ENCODE measurements around the gene RGS9.
"Not testable (repeated sequence)": the region's sequence is repeated elsewhere in the genome, so short reads cannot be mapped to it uniquely, and the experiment has no call there.

RGS9 gene

GRCh38 chr17:65185062-65185461, 47.9 kb downstream of the RGS9 start:
- no peak for DNase-seq

- no peak for DNase-seq
Observed at GRCh38 chr17:65185668-65186382, 48.7 kb downstream of the RGS9 start.

DNA sequence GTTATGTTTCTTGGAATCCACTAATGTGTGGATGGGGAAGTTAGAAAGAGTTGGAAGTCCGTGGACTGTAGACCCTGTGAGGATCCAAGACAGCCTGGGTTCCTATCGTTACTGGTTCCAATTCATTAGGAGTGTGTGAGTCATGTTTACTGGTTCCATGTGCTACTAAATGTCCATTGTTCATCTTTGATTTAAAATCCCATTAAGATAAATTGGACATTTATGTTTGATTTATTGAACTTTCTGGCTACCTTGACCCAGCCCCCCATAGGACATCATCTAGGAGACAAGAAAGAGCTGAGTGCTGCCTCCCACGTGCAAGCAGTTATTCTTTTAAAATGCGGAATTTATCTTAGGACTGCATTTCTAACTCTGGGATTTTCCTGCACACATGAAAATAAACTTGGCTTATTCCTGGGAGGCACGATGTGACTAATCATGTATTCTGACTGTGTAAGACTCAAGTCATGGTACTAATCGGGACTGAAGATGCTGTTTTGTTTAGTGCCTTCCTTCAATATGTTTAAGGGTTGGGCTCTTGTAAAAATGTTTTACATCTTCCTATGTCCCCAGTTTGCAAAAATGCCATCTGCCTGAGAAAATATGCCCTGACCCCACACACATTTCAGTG, 53.4 kb downstream of the RGS9 start:
- no peak for DNase-seq

DNA sequence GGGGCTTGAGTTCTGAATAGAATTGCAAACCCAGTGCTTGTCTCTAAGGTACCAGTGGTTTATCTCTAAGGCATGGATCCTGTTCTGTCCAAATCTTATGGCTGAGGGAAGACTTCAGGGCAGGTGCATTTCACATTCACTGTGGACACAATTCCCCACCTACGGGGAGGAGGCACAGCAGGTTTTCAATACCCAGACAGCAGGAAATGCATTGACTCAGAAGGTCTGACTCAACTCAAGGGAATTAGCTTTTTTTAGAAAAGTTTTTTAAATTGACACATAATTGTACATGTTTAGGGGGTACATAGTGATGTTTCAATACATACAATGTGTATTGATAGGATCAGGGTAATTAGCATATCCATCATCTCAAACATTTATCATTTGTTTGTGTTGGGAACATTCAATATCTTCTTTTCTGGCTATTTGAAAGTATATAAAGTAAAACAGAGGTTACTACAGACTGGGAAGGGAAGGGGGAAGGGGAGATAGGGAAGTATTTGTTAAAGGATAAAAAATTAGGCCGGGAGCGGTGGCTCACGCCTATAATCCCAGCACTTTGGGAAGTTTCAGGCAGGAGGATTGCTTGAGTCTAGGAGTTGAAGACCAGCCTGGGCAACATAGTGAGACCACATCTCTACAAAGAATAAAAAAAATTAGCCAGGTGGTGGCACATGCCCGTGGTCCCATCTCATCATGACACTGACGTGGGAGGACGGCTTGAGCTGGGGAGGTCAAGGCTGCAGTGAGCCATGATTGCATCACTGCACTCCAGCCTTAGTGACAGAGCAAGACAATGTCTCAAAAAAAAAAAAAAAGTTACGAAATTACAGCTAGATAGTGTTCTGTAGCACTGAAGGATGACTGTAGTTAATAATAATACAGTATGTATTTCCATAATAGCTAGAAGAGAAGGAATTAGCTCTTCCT, 54.9 kb downstream of the RGS9 start:
- DNase-seq = no peak

- no peak for DNase-seq
Observed at GRCh38 chr17:65193305-65193704, 56.1 kb downstream of the RGS9 start.

DNA sequence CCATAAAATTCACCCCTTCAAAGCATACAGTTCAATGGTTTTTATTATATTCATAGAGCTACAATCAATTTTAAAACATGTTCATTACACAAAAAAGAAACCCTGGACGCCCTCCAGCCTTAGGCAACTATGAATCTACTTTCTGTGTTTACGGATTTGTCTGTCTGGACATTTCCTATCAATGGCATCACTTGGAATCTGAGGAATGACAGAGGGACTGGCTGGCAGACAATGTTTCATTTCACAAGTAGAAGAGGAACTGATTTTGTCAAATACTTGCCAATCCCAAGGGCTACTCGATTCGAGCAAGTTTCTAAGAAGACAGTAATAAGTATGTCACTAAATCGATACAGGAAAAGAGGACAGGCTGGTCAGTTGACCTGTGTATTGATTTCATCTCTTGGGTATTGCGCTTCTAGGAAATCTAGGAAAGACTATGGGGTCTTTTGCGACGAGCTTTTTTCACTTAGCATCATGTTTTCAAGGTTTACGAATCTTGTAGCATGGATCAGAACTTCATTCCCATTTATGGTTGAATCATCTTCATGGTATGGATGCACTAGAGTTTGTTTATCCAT, 56.6 kb downstream of the RGS9 start:
- no peak for DNase-seq

- DNase-seq = no peak
Observed at GRCh38 chr17:65194670-65195334, 57.6 kb downstream of the RGS9 start.

DNA sequence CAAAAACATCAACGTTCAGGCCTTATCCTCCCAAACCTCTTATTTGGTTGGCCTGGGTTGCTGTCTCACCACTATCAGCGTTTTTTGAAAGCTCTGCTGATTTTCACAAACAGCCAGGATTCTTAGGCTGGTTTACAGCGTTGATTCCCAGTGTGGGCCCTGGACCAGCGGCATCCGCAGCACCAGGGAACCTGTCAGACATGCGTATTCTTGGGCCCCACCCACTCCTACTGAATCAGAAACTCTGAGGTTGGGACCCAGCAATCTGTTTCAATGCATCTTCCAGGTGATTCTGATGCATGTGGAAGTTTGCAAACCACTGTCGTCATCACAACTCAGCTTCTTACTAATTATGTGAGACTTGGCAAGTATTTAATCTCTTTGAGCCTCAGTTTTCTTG, 58.5 kb downstream of the RGS9 start:
- no peak for DNase-seq

DNA sequence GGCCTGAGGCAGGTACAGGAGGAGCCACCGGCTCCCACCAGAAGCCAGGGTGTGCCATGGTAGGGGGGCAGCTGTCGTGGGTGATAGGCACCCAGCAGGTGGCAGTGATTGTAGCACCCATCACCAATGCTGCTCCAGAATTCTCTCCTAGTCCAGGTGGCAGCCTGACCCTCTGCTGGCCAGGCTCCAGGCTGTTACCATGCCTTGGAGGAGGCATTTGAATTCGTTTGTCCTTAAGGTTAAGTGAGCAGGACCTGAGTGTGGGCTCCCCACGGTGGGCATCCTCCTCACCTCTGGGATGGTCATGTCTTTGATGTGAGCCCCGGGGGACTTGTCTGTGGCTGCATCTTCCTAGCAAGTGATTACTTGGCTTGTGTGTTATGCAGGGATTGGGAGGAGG, 59.4 kb downstream of the RGS9 start:
- DNase-seq = no peak

- no peak for DNase-seq
Observed at GRCh38 chr17:65197201-65197600, 60.0 kb downstream of the RGS9 start.

- no peak for DNase-seq
Observed at GRCh38 chr17:65198653-65199382, 61.6 kb downstream of the RGS9 start.

GRCh38 chr17:65201331-65201730, 64.2 kb downstream of the RGS9 start:
- no peak for DNase-seq

GRCh38 chr17:65202844-65203571, 65.8 kb downstream of the RGS9 start:
- DNase-seq = no peak

DNA sequence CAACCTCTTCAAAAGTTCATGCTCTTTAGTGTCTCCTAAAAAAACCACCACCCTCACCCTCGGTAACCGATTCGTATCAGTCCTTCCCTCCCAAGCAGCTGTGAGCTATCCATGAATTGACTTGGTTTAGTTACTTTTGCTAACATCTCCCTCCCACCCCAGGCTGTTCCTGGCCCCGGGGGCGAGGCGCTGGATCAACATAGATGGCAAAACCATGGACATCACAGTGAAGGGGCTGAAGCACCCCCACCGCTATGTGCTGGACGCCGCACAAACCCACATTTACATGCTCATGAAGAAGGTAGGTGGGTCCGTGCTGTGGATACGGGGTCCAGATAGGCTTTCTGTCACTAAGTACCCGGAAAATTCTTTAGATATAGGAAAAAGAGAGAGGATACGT, 66.8 kb downstream of the RGS9 start:
- DNase-seq = no peak

DNA sequence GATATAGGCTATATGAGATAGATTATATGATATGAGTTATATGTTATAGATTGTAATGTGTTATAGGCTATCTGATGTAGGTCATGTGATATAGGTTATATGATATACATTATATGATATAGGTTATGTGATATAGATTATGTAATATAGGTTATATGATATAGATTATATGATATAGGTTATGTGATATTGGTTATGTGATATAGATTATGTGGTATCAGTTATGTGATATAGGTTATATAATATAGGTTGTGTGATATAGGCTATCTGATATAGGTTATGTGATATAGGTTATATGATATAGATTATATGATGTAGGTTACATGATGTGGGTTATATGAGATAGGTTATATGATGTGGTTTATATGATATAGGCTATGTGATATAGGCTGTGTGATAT, 68.5 kb downstream of the RGS9 start:
- no peak for DNase-seq

GRCh38 chr17:65207448-65207847, 70.3 kb downstream of the RGS9 start:
- DNase-seq = not testable (repeated sequence)

- no peak for DNase-seq
Observed at GRCh38 chr17:65208717-65209116, 71.5 kb downstream of the RGS9 start.

- no peak for DNase-seq
Observed at GRCh38 chr17:65218261-65218660, 81.1 kb downstream of the RGS9 start.

DNA sequence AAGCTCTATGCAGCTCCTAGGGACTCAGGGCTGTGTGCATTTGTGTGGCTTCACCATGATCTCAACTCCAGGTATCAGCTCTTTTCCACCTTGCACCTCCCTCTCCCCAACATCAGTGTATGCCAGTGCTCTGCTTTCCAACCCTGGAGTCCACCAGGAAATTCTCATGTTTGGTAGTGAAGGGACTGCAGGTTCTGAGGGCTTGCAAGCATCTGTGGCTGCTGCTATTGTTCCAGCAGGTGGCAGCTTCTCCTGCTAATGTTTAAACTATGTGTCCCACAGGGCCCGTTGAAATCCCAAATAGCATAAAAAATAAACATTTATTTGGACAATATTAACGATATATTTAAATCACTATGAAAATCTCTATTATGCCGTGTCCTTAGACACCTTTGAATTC, 82.0 kb downstream of the RGS9 start:
- no peak for DNase-seq

DNA sequence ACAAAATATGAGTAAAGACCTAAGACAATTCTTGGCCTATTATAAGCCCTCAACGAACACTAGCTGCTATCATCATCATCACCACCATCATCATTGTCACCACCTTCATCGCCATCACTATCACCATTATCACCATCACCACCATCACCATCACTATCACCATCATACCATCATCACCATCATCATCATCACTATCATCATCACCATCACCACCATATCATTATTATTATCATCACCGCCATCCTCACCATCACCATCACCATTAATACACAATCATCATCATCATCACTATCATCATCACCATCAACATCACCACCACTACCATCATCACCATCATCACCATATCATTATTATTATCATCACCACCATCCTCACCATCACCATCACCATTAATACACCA, 82.5 kb downstream of the RGS9 start:
- DNase-seq = no peak

- DNase-seq = no peak
Observed at GRCh38 chr17:65220732-65221131, 83.6 kb downstream of the RGS9 start.
